HCT116 (cell line): ENCODE results near the gene CNTNAP2. TPM values are rescaled to one million over a fixed set of nuclear protein-coding genes. Genes with fewer than 3 reads are reported as not detected.

Experiments used
- ATAC-seq: fragments of 200-7000 bp; cut with Tn5 transposase; 2 replicates; pipeline ENCODE4 v1.9.1; 2020; ENCODE audit warnings: mild to moderate bottlenecking, moderate library complexity
- BruUV-seq: library from RNA; stranded (reverse); fragments of 400-500 nt; replicated peaks from 2 replicates; lab custom pipeline; 2021; lab: Mats Ljungman, UMichigan
- CTCF ChIA-PET: fragments of 300-600 bp; sonication (Branson Sonifier 250); formaldehyde crosslinking; loops from one replicate; lab custom pipeline; 2021; ENCODE audit warnings: antibody characterized with exemption; lab: Charles Lee
- POLR2A ChIA-PET: fragments of 300-600, 350-600 bp; sonication (Branson Sonifier 250); formaldehyde crosslinking; loops from one replicate; lab custom pipeline; 2021; ENCODE audit warnings: antibody characterized with exemption; lab: Charles Lee
- RAD21 ChIA-PET, 2 experiments: fragments of 300-600 bp; sonication (Branson Sonifier 250); formaldehyde crosslinking; loops; one replicate each; lab custom pipeline; 2023; ENCODE audit warnings: low total read pairs in 2 of 2; ENCODE audit not compliant: uncharacterized antibody in 2 of 2, unreplicated experiment in 2 of 2, low non-redundant PET in 1 of 2; lab: Charles Lee
- DNase-seq: peaks from one replicate; pipeline ENCODE4 v3.0.0-alpha.2; 2010; ENCODE audit warnings: low read depth, low spot score
- H2AFZ ChIP-seq: fragments of 200-600 bp; shearing (Covaris generic), sonication (generic); 2 replicates; pipeline ENCODE4 v1.6.1; 2017; ENCODE audit warnings: low read depth, mixed run types, mixed read lengths, antibody characterized with exemption, low read length; ENCODE audit not compliant: poor library complexity, severe bottlenecking
- H3K27ac ChIP-seq: 2 replicates; pipeline ENCODE4 v1.5.1; 2012; ENCODE audit warnings: low read depth, low read length
- H3K27me3 ChIP-seq: fragments of 200-600 bp; sonication (generic); 2 replicates; pipeline ENCODE4 v1.6.1; 2016; ENCODE audit warnings: mixed run types, low read length, mixed read lengths; ENCODE audit not compliant: insufficient read depth
- H3K36me3 ChIP-seq, 2 experiments: fragments of 200-500 bp in 1 of 2; fragments of 200-600 bp in 1 of 2; sonication (Bioruptor generic) in 1 of 2; sonication (generic) in 1 of 2; 2 replicates each; pipeline versions ENCODE4 v1.5.1 to v1.6.1; 2014 to 2016; ENCODE audit warnings: low read length in 2 of 2, inconsistent platforms in 1 of 2, mixed read lengths in 1 of 2, mixed run types in 1 of 2; ENCODE audit not compliant: insufficient read depth in 2 of 2, control insufficient read depth in 1 of 2
- H3K4me1 ChIP-seq, 2 experiments: fragments of 200-600 bp in 1 of 2; sonication (generic) in 1 of 2; 2 replicates each; pipeline versions ENCODE4 v1.5.1 to v1.6.1; 2012 to 2017; ENCODE audit warnings: low read length in 2 of 2, inconsistent platforms in 1 of 2, mild to moderate bottlenecking in 1 of 2, mixed read lengths in 1 of 2, mixed run types in 1 of 2, moderate library complexity in 1 of 2; ENCODE audit not compliant: insufficient read depth in 2 of 2, control insufficient read depth in 1 of 2
- H3K4me2 ChIP-seq: fragments of 200-600 bp; sonication (generic); 2 replicates; pipeline ENCODE4 v1.6.1; 2017; ENCODE audit warnings: mixed run types, low read length, mixed read lengths
- H3K4me3 ChIP-seq, 2 experiments: fragments of 200-600 bp in 1 of 2; sonication (generic) in 1 of 2; replicated peaks in 1 of 2; 2 replicates each; pipeline ENCODE4 v1.5.1; 2011 to 2016; ENCODE audit warnings: low read length in 2 of 2, control low read depth in 1 of 2, low read depth in 1 of 2, mild to moderate bottlenecking in 1 of 2, mixed read lengths in 1 of 2, mixed run types in 1 of 2
- H3K79me2 ChIP-seq: fragments of 200-600 bp; sonication (generic); 2 replicates; pipeline ENCODE4 v1.6.1; 2017; ENCODE audit warnings: mild to moderate bottlenecking, mixed run types, low read length, moderate library complexity, mixed read lengths; ENCODE audit not compliant: insufficient read depth
- H3K9ac ChIP-seq: fragments of 200-600 bp; sonication (generic); 2 replicates; pipeline ENCODE4 v1.6.1; 2016; ENCODE audit warnings: low read length, mixed read lengths
- H3K9me2 ChIP-seq: fragments of 200-600 bp; sonication (generic), shearing (Covaris generic); 2 replicates; pipeline ENCODE4 v1.6.1; 2017; ENCODE audit warnings: mixed run types, mild to moderate bottlenecking, moderate library complexity; ENCODE audit not compliant: insufficient read depth
- H3K9me3 ChIP-seq, 2 experiments: fragments of 200-500 bp in 1 of 2; fragments of 200-600 bp in 1 of 2; sonication (Bioruptor generic) in 1 of 2; sonication (generic) in 1 of 2; 2 replicates each; pipeline ENCODE4 v1.6.1; 2014 to 2017; ENCODE audit warnings: low read length in 2 of 2, mixed read lengths in 2 of 2, inconsistent platforms in 1 of 2, low read depth in 1 of 2, mild to moderate bottlenecking in 1 of 2, mixed run types in 1 of 2, moderate library complexity in 1 of 2; ENCODE audit not compliant: control insufficient read depth in 1 of 2, insufficient read depth in 1 of 2
- H4K20me1 ChIP-seq: fragments of 200-600 bp; sonication (generic), shearing (Covaris generic); 2 replicates; pipeline ENCODE4 v1.6.1; 2017; ENCODE audit warnings: mixed run types, mild to moderate bottlenecking, moderate library complexity; ENCODE audit not compliant: insufficient read depth
- CBX3 ChIP-seq: IDR thresholded peaks from 2 replicates; pipeline ENCODE4 v1.6.1; 2012; ENCODE audit warnings: low read depth
- CEBPB ChIP-seq: IDR thresholded peaks from 2 replicates; pipeline ENCODE4 v1.6.1; 2012; ENCODE audit warnings: low read depth
- EGR1 ChIP-seq: IDR thresholded peaks from 2 replicates; pipeline ENCODE4 v1.6.1; 2012; ENCODE audit warnings: low read depth
- ELF1 ChIP-seq: IDR thresholded peaks from 2 replicates; pipeline ENCODE4 v1.6.1; 2012; ENCODE audit warnings: low read depth, borderline replicate concordance
- EZH2 ChIP-seq: fragments of 200-600 bp; sonication (generic); IDR thresholded peaks from 2 replicates; pipeline ENCODE4 v1.6.1; 2017; ENCODE audit warnings: antibody characterized with exemption, mixed run types
- EZH2phosphoT487 ChIP-seq: fragments of 200-600 bp; IDR thresholded peaks from 2 replicates; pipeline ENCODE4 v1.6.1; 2018; ENCODE audit warnings: antibody characterized with exemption, borderline replicate concordance
- FOSL1 ChIP-seq: IDR thresholded peaks from 2 replicates; pipeline ENCODE4 v1.6.1; 2012; ENCODE audit warnings: low read depth
- JUND ChIP-seq: IDR thresholded peaks from 2 replicates; pipeline ENCODE4 v1.6.1; 2012
- POLR2AphosphoS5 ChIP-seq: IDR thresholded peaks from 2 replicates; pipeline ENCODE4 v1.6.1; 2011; ENCODE audit warnings: mild to moderate bottlenecking, low read depth, low read length, moderate library complexity
- RAD21 ChIP-seq: IDR thresholded peaks from 2 replicates; pipeline ENCODE4 v1.6.1; 2012; ENCODE audit warnings: low read depth, mild to moderate bottlenecking
- SIN3A ChIP-seq: IDR thresholded peaks from 2 replicates; pipeline ENCODE4 v1.6.1; 2012; ENCODE audit warnings: low read depth
- SP1 ChIP-seq: IDR thresholded peaks from 2 replicates; pipeline ENCODE4 v1.6.1; 2012; ENCODE audit warnings: low read depth
- SRF ChIP-seq: IDR thresholded peaks from 2 replicates; pipeline ENCODE4 v1.6.1; 2012; ENCODE audit warnings: low read depth
- TCF7L2 ChIP-seq: IDR thresholded peaks from 2 replicates; pipeline ENCODE4 v1.7.0; 2011; ENCODE audit warnings: borderline replicate concordance, inconsistent platforms; ENCODE audit not compliant: insufficient read depth, insufficient read length; ENCODE audit errors: extremely low read depth
- YY1 ChIP-seq: IDR thresholded peaks from 2 replicates; pipeline ENCODE4 v1.6.1; 2011; ENCODE audit warnings: low read length, low read depth, moderate library complexity, mild to moderate bottlenecking; ENCODE audit not compliant: insufficient replicate concordance; ENCODE audit errors: extremely low read depth
- ZFX ChIP-seq: fragments of 450-650 bp; IDR thresholded peaks from 2 replicates; pipeline ENCODE4 v1.6.1; 2017
- ZNF274 ChIP-seq: fragments of 200-500 bp; sonication (Bioruptor generic); IDR thresholded peaks from 2 replicates; pipeline ENCODE4 v1.6.1; 2014; ENCODE audit warnings: mild to moderate bottlenecking, low read depth, low read length, inconsistent platforms
- intact Hi-C: fragments of 100-400 bp; cut with micrococcal nuclease; formaldehyde crosslinking; loops from 2 replicates; pipeline ENCODE4 v1.10.0; 2022
- total RNA-seq: library from RNA; stranded (reverse); gene quantifications from one replicate; pipeline ENCODE4 v1.2.1, GENCODE V29; 2021; ENCODE audit not compliant: unreplicated experiment
- TF ChIP-seq, protein P1 (sequence below), 3 experiments: fragments of 200-600 bp in 1 of 3; sonication (generic) in 1 of 3; IDR thresholded peaks in 2 of 3; conservative IDR thresholded peaks in 1 of 3; 2 replicates each; pipeline ENCODE4 v1.5.1; 2012 to 2017; ENCODE audit warnings: low read depth in 2 of 3, low read length in 2 of 3, antibody characterized with exemption in 1 of 3, borderline replicate concordance in 1 of 3, control low read depth in 1 of 3, mild to moderate bottlenecking in 1 of 3, mixed read lengths in 1 of 3, mixed run types in 1 of 3, moderate library complexity in 1 of 3; ENCODE audit not compliant: insufficient read depth in 1 of 3
- TF ChIP-seq, protein P2 (sequence below): IDR thresholded peaks from 2 replicates; pipeline ENCODE4 v1.6.1; 2012
- TF ChIP-seq, protein P3 (sequence below): IDR thresholded peaks from 2 replicates; pipeline ENCODE4 v1.6.1; 2012
- TF ChIP-seq, protein P4 (sequence below): IDR thresholded peaks from 2 replicates; pipeline ENCODE4 v1.6.1; 2011; ENCODE audit warnings: mild to moderate bottlenecking, low read length, moderate library complexity; ENCODE audit not compliant: insufficient replicate concordance; ENCODE audit errors: extremely low read depth

Gene CNTNAP2
- total RNA-seq, 1 experiment from 2014 or later = 0.37 TPM

DNA sequence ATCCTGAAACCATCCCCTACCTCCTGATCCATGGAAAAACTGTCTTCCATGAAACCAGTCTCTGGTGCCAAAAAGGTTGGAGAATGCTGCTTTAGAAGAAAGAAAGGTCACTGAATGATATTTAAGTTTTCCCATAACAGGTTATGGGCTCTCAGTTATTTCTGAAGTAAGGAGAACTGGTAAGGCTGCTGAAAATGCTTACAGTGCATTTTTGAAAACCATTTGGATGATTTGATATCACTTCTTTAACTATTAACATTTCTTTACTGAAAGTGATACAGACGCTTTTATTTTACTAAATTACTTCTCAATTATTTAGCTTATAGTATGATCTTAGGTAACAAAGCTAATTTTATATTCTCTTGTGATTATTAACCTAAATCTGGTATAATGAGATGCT lies 1379.6 kb downstream of the CNTNAP2 start (continued):
- TF ChIP-seq, protein P1, sequence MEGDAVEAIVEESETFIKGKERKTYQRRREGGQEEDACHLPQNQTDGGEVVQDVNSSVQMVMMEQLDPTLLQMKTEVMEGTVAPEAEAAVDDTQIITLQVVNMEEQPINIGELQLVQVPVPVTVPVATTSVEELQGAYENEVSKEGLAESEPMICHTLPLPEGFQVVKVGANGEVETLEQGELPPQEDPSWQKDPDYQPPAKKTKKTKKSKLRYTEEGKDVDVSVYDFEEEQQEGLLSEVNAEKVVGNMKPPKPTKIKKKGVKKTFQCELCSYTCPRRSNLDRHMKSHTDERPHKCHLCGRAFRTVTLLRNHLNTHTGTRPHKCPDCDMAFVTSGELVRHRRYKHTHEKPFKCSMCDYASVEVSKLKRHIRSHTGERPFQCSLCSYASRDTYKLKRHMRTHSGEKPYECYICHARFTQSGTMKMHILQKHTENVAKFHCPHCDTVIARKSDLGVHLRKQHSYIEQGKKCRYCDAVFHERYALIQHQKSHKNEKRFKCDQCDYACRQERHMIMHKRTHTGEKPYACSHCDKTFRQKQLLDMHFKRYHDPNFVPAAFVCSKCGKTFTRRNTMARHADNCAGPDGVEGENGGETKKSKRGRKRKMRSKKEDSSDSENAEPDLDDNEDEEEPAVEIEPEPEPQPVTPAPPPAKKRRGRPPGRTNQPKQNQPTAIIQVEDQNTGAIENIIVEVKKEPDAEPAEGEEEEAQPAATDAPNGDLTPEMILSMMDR (IDR thresholded peaks at IDR 0.05 in 2 of 3, conservative IDR thresholded peaks at IDR 0.05 in 1 of 3; ENCODE audit: borderline replicate concordance in 1 of 3, insufficient read depth in 1 of 3, low read depth in 2 of 3, low read length in 2 of 3) = no peak
- no peak for TF ChIP-seq SP1
- TF ChIP-seq ZFX = no peak
- TF ChIP-seq ZNF274 = no peak
- TF ChIP-seq ELF1 = no peak
- no peak for TF ChIP-seq EGR1
- no peak for TF ChIP-seq POLR2AphosphoS5
- no peak for TF ChIP-seq YY1
- TF ChIP-seq, protein P2, sequence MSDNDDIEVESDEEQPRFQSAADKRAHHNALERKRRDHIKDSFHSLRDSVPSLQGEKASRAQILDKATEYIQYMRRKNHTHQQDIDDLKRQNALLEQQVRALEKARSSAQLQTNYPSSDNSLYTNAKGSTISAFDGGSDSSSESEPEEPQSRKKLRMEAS = no peak
- TF ChIP-seq FOSL1 = no peak
- TF ChIP-seq EZH2phosphoT487 = no peak

DNA sequence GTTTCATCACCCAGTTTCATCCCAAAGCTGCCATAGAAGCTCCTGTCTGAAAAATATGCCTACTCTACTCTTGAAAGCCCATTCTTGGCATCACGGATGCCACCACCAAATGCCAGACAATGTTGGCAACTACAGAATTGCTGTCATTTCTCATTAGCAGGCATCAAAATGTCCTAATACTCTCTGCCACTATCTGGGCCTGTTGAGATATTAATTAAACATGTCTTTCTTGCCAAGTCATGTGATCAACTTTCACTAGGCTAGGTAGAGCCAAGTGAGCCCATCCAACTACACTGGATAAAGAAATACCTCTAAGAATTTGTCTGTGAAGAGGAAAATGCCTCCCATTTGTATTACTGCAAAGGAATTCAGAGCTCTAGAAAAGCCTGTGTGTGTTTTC lies 1380.6 kb downstream of the CNTNAP2 start:
- Histone ChIP-seq H3K9ac (no peak overlapping the region), H3K36me3 (no peaks in the 10 kb centered on the region), H3K27ac (no peak overlapping the region), H3K4me1 (no peaks in the 10 kb centered on the region), H3K4me3 (no peak overlapping the region), H3K9me3 (peaks cover 4 to 17% of the 10 kb centered on the region in 2 experiments; a peak in 2 of 4 replicates), H3K79me2 (no peaks in the 10 kb centered on the region), H3K9me2 (no peaks in the 10 kb centered on the region), H3K27me3 (no peaks in the 10 kb centered on the region), H4K20me1 (no peaks in the 10 kb centered on the region), H3K4me2 (no peak overlapping the region), H2AFZ (no peak overlapping the region)
- ChIA-PET CTCF (no interaction called here), RAD21 (no interaction called here), POLR2A (no interaction called here)
- no peak for ATAC-seq
- DNase-seq = no peak
- intact Hi-C loops = no loop called here
- no TSS peak for BruUV-seq
- no peak for TF ChIP-seq CEBPB
- no peak for TF ChIP-seq SP1
- no peak for TF ChIP-seq POLR2AphosphoS5
- TF ChIP-seq, protein P3, sequence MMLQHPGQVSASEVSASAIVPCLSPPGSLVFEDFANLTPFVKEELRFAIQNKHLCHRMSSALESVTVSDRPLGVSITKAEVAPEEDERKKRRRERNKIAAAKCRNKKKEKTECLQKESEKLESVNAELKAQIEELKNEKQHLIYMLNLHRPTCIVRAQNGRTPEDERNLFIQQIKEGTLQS = no peak
- no peak for TF ChIP-seq TCF7L2
- no peak for TF ChIP-seq JUND
- TF ChIP-seq EZH2 = no peak
- TF ChIP-seq EGR1 = no peak
- TF ChIP-seq RAD21 = no peak
- TF ChIP-seq SIN3A = no peak
- TF ChIP-seq SRF = no peak
- TF ChIP-seq EZH2phosphoT487 = no peak
- TF ChIP-seq ELF1 = no peak
- no peak for TF ChIP-seq ZNF274
- TF ChIP-seq, protein P4, sequence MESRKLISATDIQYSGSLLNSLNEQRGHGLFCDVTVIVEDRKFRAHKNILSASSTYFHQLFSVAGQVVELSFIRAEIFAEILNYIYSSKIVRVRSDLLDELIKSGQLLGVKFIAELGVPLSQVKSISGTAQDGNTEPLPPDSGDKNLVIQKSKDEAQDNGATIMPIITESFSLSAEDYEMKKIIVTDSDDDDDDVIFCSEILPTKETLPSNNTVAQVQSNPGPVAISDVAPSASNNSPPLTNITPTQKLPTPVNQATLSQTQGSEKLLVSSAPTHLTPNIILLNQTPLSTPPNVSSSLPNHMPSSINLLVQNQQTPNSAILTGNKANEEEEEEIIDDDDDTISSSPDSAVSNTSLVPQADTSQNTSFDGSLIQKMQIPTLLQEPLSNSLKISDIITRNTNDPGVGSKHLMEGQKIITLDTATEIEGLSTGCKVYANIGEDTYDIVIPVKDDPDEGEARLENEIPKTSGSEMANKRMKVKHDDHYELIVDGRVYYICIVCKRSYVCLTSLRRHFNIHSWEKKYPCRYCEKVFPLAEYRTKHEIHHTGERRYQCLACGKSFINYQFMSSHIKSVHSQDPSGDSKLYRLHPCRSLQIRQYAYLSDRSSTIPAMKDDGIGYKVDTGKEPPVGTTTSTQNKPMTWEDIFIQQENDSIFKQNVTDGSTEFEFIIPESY = no peak
- TF ChIP-seq FOSL1 = no peak
- TF ChIP-seq YY1 = no peak
- TF ChIP-seq CBX3 = no peak
